HEK293T (cell line): Measurements from ENCODE around the gene EMP2.
"Not testable (repeated sequence)": the region's sequence is repeated elsewhere in the genome, so short reads cannot be mapped to it uniquely, and the experiment has no call there.

Experiments
- CTCF ChIA-PET: fragments of 350-600 bp; formaldehyde crosslinking; extraction: SDS; loops from one replicate; lab custom pipeline; 2021; ENCODE audit warnings: antibody characterized with exemption, inconsistent platforms; lab: Yijun Ruan, JAX
- POLR2A ChIA-PET: fragments of 350-600 bp; formaldehyde crosslinking; extraction: SDS; loops from one replicate; lab custom pipeline; 2020; ENCODE audit warnings: antibody characterized with exemption, inconsistent platforms; lab: Yijun Ruan, JAX
- DNase-seq: peaks from one replicate; pipeline ENCODE4 v3.0.0; 2012; ENCODE audit warnings: mixed read lengths; ENCODE audit errors: extremely low spot score
- ARNT ChIP-seq: fragments of 450-650 bp; IDR thresholded peaks from 2 replicates; pipeline ENCODE4 v1.6.1; 2017; ENCODE audit warnings: mild to moderate bottlenecking
- BHLHE40 ChIP-seq: fragments of 450-650 bp; IDR thresholded peaks from 2 replicates; pipeline ENCODE4 v1.6.1; 2016; ENCODE audit warnings: mild to moderate bottlenecking, moderate library complexity, borderline replicate concordance
- CTBP1 ChIP-seq: fragments of 450-650 bp; IDR thresholded peaks from 2 replicates; pipeline ENCODE4 v1.6.1; 2016; ENCODE audit warnings: borderline replicate concordance
- ELF4 ChIP-seq: fragments of 450-650 bp; IDR thresholded peaks from 2 replicates; pipeline ENCODE4 v1.6.1; 2017; ENCODE audit warnings: antibody characterized with exemption
- FOXA1 ChIP-seq: fragments of 450-650 bp; IDR thresholded peaks from 2 replicates; pipeline ENCODE4 v1.6.1; 2016; ENCODE audit warnings: mild to moderate bottlenecking
- FOXK2 ChIP-seq: fragments of 450-650 bp; IDR thresholded peaks from 2 replicates; pipeline ENCODE4 v1.6.1; 2016; ENCODE audit warnings: mild to moderate bottlenecking
- FOXM1 ChIP-seq: fragments of 450-650 bp; IDR thresholded peaks from 2 replicates; pipeline ENCODE4 v1.6.1; 2017; ENCODE audit warnings: mild to moderate bottlenecking, borderline replicate concordance
- HDGF ChIP-seq: fragments of 450-650 bp; IDR thresholded peaks from 2 replicates; pipeline ENCODE4 v1.6.1; 2017; ENCODE audit warnings: antibody characterized with exemption, borderline replicate concordance
- L3MBTL2 ChIP-seq: fragments of 450-650 bp; conservative IDR thresholded peaks from 2 replicates; pipeline ENCODE4 v1.6.1; 2016; ENCODE audit warnings: mild to moderate bottlenecking
- LEF1 ChIP-seq: fragments of 450-650 bp; IDR thresholded peaks from 2 replicates; pipeline ENCODE4 v1.6.1; 2017; ENCODE audit warnings: mild to moderate bottlenecking, borderline replicate concordance
- NFRKB ChIP-seq: fragments of 450-650 bp; IDR thresholded peaks from 2 replicates; pipeline ENCODE4 v1.6.1; 2016; ENCODE audit warnings: mild to moderate bottlenecking, moderate library complexity
- PKNOX1 ChIP-seq: fragments of 450-650 bp; IDR thresholded peaks from 2 replicates; pipeline ENCODE4 v1.6.1; 2016
- SP1 ChIP-seq: fragments of 450-650 bp; IDR thresholded peaks from 2 replicates; pipeline ENCODE4 v1.6.1; 2017
- SUZ12 ChIP-seq: fragments of 450-650 bp; IDR thresholded peaks from 2 replicates; pipeline ENCODE4 v1.6.1; 2016; ENCODE audit warnings: mild to moderate bottlenecking
- TARDBP ChIP-seq: fragments of 450-650 bp; IDR thresholded peaks from 2 replicates; pipeline ENCODE4 v1.6.1; 2016
- ZNF384 ChIP-seq: fragments of 450-650 bp; IDR thresholded peaks from 2 replicates; pipeline ENCODE4 v1.6.1; 2016

EMP2 gene

DNA sequence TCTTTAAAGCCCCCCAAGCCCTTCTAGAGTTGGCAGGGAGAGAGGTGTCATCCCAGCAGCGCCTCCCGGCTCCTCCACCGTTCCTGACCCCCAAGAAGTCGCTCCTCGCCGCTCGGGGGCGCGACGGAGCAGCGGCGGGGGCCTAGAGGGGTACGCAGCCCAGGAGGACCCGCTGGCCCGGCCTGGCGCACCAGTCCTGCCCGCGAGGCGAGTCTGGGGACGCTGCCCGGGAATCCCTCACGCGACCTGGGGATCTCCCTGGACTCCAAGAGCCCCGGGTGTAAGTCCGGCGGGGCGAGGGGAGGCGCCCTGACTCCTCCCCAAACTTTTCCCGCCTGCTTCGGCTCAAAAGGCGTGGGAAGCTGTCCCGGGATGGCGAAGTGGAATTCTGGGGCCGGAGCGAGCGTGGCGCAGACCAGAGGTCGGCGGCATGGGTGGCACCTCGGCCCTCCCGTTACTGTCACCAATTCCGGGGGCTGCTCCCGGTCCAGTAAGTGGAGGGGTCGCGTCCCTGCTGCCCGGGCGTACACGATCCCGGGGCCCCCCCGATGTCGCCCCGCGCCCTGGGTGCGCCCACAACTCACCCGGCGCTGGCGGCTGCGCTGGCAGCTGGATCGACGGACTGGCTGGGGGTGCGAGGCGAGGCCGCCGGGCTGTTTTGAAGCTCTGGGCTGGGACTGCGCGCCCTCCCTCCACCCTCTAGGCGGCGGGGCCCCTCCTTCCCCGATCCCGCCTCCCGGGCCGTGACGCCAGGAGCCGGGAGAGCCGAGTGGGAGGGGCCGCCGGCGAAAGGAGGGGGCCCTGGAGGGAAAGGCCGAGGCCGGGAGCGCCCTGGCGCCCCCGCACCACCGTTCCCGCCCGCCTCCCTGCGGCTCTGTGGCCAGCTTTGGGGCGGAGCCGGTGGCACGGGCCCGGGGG lies at the start of gene EMP2:
Gene EMP2, minus strand, starts transcription at position 634 of the 918 bp plus-strand sequence. CDS start 32,981 bp downstream, outside the sequence.
- ChIA-PET CTCF (interaction anchor here (1.0 to 1.3 kb wide), 2 partner anchors 11 to 58 kb away, joined by 3 to 5 read pairs; no protein-coding TSS in a partner anchor), POLR2A (interaction anchor here (0.6 to 2.0 kb wide), 9 partner anchors 9 to 164 kb away, joined by 3 to 4 read pairs (median 3); no protein-coding TSS in a partner anchor)
- no peak for TF ChIP-seq FOXK2
- TF ChIP-seq L3MBTL2 = peak; percentile 77
- TF ChIP-seq BHLHE40 = no peak
- no peak for TF ChIP-seq FOXM1
- TF ChIP-seq ARNT = no peak
- peak; percentile 84 for DNase-seq

- TF ChIP-seq FOXM1 (no peak), ARNT (no peak), L3MBTL2 (no peak), BHLHE40 (no peak), PKNOX1 (no peak), FOXK2 (no peak), SUZ12 (no peak), SP1 (no peak), NFRKB (no peak), ELF4 (no peak), FOXA1 (no peak), TARDBP (no peak)
- CTCF ChIA-PET = no interaction called here
- DNase-seq = no peak
- POLR2A ChIA-PET = interaction anchor here (0.7 kb wide), 1 partner anchor 1843 kb away, joined by 3 read pairs; no protein-coding TSS in a partner anchor
These were observed 49.2 kb upstream of the EMP2 start for GRCh38 chr16:10629592-10629963.

GRCh38 chr16:10625595-10626357 lies 45.4 kb upstream of the EMP2 start:
- ChIA-PET POLR2A (no interaction called here), CTCF (no interaction called here)
- TF ChIP-seq TARDBP = no peak
- DNase-seq = no peak

DNA sequence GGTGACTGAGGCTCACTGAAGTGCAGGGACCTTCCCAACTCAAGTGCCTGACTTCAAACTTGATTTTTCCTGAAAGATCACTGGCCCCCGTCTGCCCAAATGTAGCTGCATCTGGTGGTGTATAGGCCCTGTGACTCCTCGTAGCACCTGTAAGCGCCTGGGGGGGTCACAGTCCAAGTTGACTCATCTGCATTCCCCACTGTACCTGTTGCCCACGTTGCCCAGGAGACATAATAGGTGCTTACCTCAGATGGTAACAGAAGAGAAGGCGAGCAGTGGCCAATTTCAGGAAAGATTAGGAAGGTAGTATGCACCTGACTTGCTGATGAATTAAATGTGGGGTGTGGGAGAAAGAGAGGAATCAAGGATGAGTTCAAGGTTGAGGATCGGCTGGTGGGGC lies 44.1 kb upstream of the EMP2 start:
- CTCF ChIA-PET = no interaction called here
- TF ChIP-seq ARNT (no peak), ELF4 (no peak), FOXA1 (no peak), FOXK2 (no peak), ZNF384 (no peak), SP1 (no peak), HDGF (no peak), TARDBP (no peak), PKNOX1 (no peak), CTBP1 (no peak), LEF1 (no peak), FOXM1 (no peak), L3MBTL2 (no peak)
- POLR2A ChIA-PET = no interaction called here
- DNase-seq = no peak

- TF ChIP-seq TARDBP (no peak), ZNF384 (no peak), SUZ12 (no peak), ELF4 (no peak), L3MBTL2 (no peak), CTBP1 (no peak), LEF1 (no peak), FOXA1 (no peak)
- no peak for DNase-seq
- POLR2A ChIA-PET = no interaction called here
- CTCF ChIA-PET = no interaction called here
These were observed 42.7 kb upstream of the EMP2 start for GRCh38 chr16:10623059-10623458.

GRCh38 chr16:10622036-10622921 lies 41.9 kb upstream of the EMP2 start:
- ChIA-PET CTCF (interaction anchor here (0.7 kb wide), 1 partner anchor 97 kb away, joined by 3 read pairs; no protein-coding TSS in a partner anchor), POLR2A (no interaction called here)
- DNase-seq = no peak
- TF ChIP-seq ARNT = no peak
- TF ChIP-seq ZNF384 = no peak
- no peak for TF ChIP-seq LEF1
- no peak for TF ChIP-seq ELF4
- no peak for TF ChIP-seq FOXM1
- no peak for TF ChIP-seq NFRKB
- no peak for TF ChIP-seq L3MBTL2
- no peak for TF ChIP-seq BHLHE40
- TF ChIP-seq FOXK2 = no peak
- TF ChIP-seq SUZ12 = no peak
- no peak for TF ChIP-seq CTBP1
- TF ChIP-seq TARDBP = no peak
- TF ChIP-seq PKNOX1 = no peak
- TF ChIP-seq HDGF = no peak

DNA sequence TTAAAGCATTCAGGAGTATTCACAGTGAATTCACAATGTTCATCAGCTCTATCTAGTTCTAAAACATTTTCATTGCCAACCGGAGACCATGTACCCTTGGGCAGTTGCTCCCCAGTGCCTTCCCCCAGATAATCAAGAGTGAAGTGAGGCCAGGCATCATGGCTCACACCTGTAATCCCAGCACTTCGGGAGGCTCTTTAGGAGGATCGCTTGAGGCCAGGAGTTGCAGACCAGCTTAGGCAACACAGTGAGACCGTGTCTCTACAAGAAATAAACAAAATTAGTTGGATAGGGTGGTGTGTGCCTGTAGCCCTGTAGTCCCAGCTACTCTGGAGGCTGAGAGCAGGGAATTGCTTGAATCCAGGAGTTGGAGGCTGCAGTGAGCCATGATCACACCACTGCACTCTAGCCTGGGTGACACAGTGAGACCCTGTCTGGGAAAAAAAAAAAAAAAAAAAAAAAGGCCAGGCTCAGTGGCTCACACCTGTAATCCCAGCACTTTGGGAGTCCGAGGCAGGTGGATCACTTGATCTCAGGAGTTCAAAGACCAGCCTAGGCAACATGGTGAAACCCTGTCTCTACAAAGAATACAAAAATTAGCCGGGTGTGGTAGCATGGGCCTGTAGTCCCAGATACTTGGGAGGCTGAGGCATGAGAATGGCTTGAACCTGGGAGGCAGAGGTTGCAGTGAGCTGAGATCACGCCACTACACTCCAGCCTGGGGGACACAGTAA lies 41.0 kb upstream of the EMP2 start:
- DNase-seq, POLR2A ChIA-PET: not testable (repeated sequence)
- CTCF ChIA-PET = interaction anchor here (0.7 kb wide), 1 partner anchor 96 kb away, joined by 3 read pairs; no protein-coding TSS in a partner anchor
